A172 (cell line): ENCODE data around the gene YWHAG. TPM values are rescaled to one million over a fixed set of nuclear protein-coding genes. Genes with fewer than 3 reads are reported as not detected.
A peak's percentile ranks its signal among the peaks of the same experiment; 100 is the strongest.
"Not testable (repeated sequence)": the region's sequence is repeated elsewhere in the genome, so short reads cannot be mapped to it uniquely, and the experiment has no call there.

Experiments
- DNase-seq: peaks from one replicate; pipeline ENCODE4 v3.0.0-alpha.2; 2015; ENCODE audit warnings: low spot score
- total RNA-seq: library from RNA; depleted of rRNA; stranded (reverse); fragments of >200 nt; shearing (Covaris generic); gene quantifications from 2 replicates; pipeline ENCODE4 v1.2.3, GENCODE V29; 2014

Gene YWHAG
- total RNA-seq, 1 experiment from 2014 or later = 151 TPM

GRCh38 chr7:76380623-76380966, 21.8 kb upstream of the YWHAG start:
- DNase-seq = no peak

- no peak for DNase-seq
Measured at GRCh38 chr7:76377186-76377918, 18.6 kb upstream of the YWHAG start.

- no peak for DNase-seq
Measured at GRCh38 chr7:76375251-76375650, 16.5 kb upstream of the YWHAG start.

- DNase-seq = peak; percentile 92
Measured at GRCh38 chr7:76372984-76373833, 14.4 kb upstream of the YWHAG start.

GRCh38 chr7:76371396-76371795, 12.6 kb upstream of the YWHAG start:
- no peak for DNase-seq

- DNase-seq = no peak
Measured at GRCh38 chr7:76369018-76369417, 10.2 kb upstream of the YWHAG start.

GRCh38 chr7:76368190-76368589, 9.4 kb upstream of the YWHAG start:
- no peak for DNase-seq

- DNase-seq = peak; percentile 90
Measured at GRCh38 chr7:76364198-76364584, 5.4 kb upstream of the YWHAG start.

GRCh38 chr7:76363754-76364153, 5.0 kb upstream of the YWHAG start:
- DNase-seq = not testable (repeated sequence)

GRCh38 chr7:76359978-76360638, 1.3 kb upstream of the YWHAG start:
- DNase-seq = no peak

GRCh38 chr7:76359111-76359977, 553 bp upstream of the YWHAG start:
- DNase-seq = peak; percentile 99

- DNase-seq = peak; percentile 61
Measured at GRCh38 chr7:76358011-76358480, 745 bp downstream of the YWHAG start.

GRCh38 chr7:76357475-76358010, 1.2 kb downstream of the YWHAG start:
- DNase-seq = no peak

- peak; percentile 62 for DNase-seq
Measured at GRCh38 chr7:76356823-76357222, 2.0 kb downstream of the YWHAG start.

GRCh38 chr7:76356115-76356514, 2.7 kb downstream of the YWHAG start:
- DNase-seq = no peak

- no peak for DNase-seq
Measured at GRCh38 chr7:76354981-76355730, 3.6 kb downstream of the YWHAG start.

- no peak for DNase-seq
Measured at GRCh38 chr7:76354516-76354915, 4.3 kb downstream of the YWHAG start.

GRCh38 chr7:76353744-76354143, 5.0 kb downstream of the YWHAG start:
- DNase-seq = no peak

- peak; percentile 41 for DNase-seq
Measured at GRCh38 chr7:76352193-76352592, 6.6 kb downstream of the YWHAG start.

GRCh38 chr7:76351372-76351771, 7.4 kb downstream of the YWHAG start:
- DNase-seq = no peak
